Transverse colon (tissue), 4 donors: ENCODE measurements around the gene SLC27A1. TPM values are rescaled to one million over a fixed set of nuclear protein-coding genes. Genes with fewer than 3 reads are reported as not detected.
"Not testable (repeated sequence)": the region's sequence is repeated elsewhere in the genome, so short reads cannot be mapped to it uniquely, and the experiment has no call there.

ENCODE experiments used
- DNase-seq: peaks from one replicate; pipeline ENCODE4 v3.0.0-alpha.2; 2019
- H3K27ac ChIP-seq, 4 donors: fragments of 200-600 bp; sonication (generic); 2 replicates each; pipeline ENCODE4 v1.5.1; 2016 to 2018; ENCODE audit warnings: inconsistent platforms in 4 of 4
- H3K27me3 ChIP-seq: fragments of 200-600 bp; sonication (generic); 2 replicates; pipeline ENCODE4 v1.5.1; 2017; ENCODE audit warnings: inconsistent platforms
- H3K36me3 ChIP-seq, 4 donors: fragments of 200-600 bp; sonication (generic); 2 replicates each; pipeline ENCODE4 v1.5.1; 2017 to 2019; ENCODE audit warnings: inconsistent platforms in 4 of 4
- H3K4me1 ChIP-seq, 4 donors: fragments of 200-600 bp; sonication (generic); 2 replicates each; pipeline ENCODE4 v1.5.1; 2017 to 2020; ENCODE audit warnings: inconsistent platforms in 4 of 4
- H3K4me3 ChIP-seq, 4 donors: fragments of 200-600 bp; sonication (generic); 1 replicate in 1 of 4; 2 replicates in 3 of 4; pipeline versions ENCODE4 v1.5.1 to v1.6.1; 2017 to 2019; ENCODE audit warnings: inconsistent platforms in 4 of 4
- H3K9me3 ChIP-seq, 2 donors: fragments of 200-600 bp; sonication (generic); 2 replicates each; pipeline ENCODE4 v1.5.1; 2017 to 2019; ENCODE audit warnings: inconsistent platforms in 2 of 2
- CTCF ChIP-seq, 5 experiments: fragments of 200-600 bp in 3 of 5; fragments of 450-650 bp in 2 of 5; sonication (generic) in 3 of 5; IDR thresholded peaks; 1 replicate in 2 of 5; 2 replicates in 3 of 5; pipeline ENCODE4 v1.5.1; 2016 to 2017; ENCODE audit warnings: antibody characterized with exemption in 5 of 5, inconsistent platforms in 3 of 5, mild to moderate bottlenecking in 2 of 5, moderate library complexity in 1 of 5
- EP300 ChIP-seq: sonication (generic); formaldehyde crosslinking; IDR thresholded peaks from one replicate; pipeline ENCODE4 v1.6.1; 2017; ENCODE audit warnings: antibody characterized with exemption, low read depth
- POLR2A ChIP-seq: fragments of 450-650 bp; IDR thresholded peaks from one replicate; pipeline ENCODE4 v1.6.1; 2016; ENCODE audit warnings: antibody characterized with exemption, mild to moderate bottlenecking, moderate library complexity
- POLR2AphosphoS5 ChIP-seq, 3 donors: sonication (generic); formaldehyde crosslinking; IDR thresholded peaks; one replicate each; pipeline ENCODE4 v1.6.1; 2016; ENCODE audit warnings: antibody characterized with exemption in 3 of 3
- WGBS, 2 donors: methylation state at CpG; one replicate each; pipeline ENCODE4 v1.1.5; 2018; ENCODE audit warnings: low coverage in 1 of 2; 5-methylcytosine and 5-hydroxymethylcytosine counted together
- in situ Hi-C, 4 donors: fragments of 200-750 bp; cut with MboI; loops; one replicate each; pipeline versions ENCODE4 v1.15.0 to v1.15.1; 2017; ENCODE audit warnings: low sequenced_read_pairs in 3 of 4, low pct_ligation_motif_present in 1 of 4, low pct_unique_long_range_greater_than_20kb in 1 of 4
- intact Hi-C: fragments of 100-400 bp; cut with DNase I; formaldehyde crosslinking; loops from one replicate; pipeline ENCODE4 v1.15.1; 2023; ENCODE audit warnings: low total_unique reads
- total RNA-seq, 4 donors: library from RNA; depleted of rRNA; stranded (reverse); fragments of >200 nt; gene quantifications; one replicate each; pipeline ENCODE4 v1.1.0, GENCODE V29; 2016

SLC27A1 gene
- total RNA-seq, 4 donors from 2014 or later, result 4.0 to 11.1 (median 7.0) TPM

- no peaks in the 10 kb centered on the region for H3K9me3 ChIP-seq
- H3K36me3 ChIP-seq, result no peaks in the 10 kb centered on the region
- no peak overlapping the region for H3K4me3 ChIP-seq
- no peak for TF ChIP-seq CTCF (IDR thresholded peaks at IDR 0.05)
- no peak for TF ChIP-seq POLR2A
- no peak for TF ChIP-seq EP300
- no peak for TF ChIP-seq POLR2AphosphoS5 (IDR thresholded peaks at IDR 0.05)
- intact Hi-C loops, result no loop called here
- WGBS, 2 donors, result 95 to 100% methylated on average over 2 to 4 of the region's 4 CpGs
- no peak overlapping the region for H3K27ac ChIP-seq
- no peaks in the 10 kb centered on the region for H3K27me3 ChIP-seq
- in situ Hi-C loops, result no loop called here
- H3K4me1 ChIP-seq, result peaks cover 0 to 4% (median 3%) of the 10 kb centered on the region in 4 donors
- DNase-seq, result no peak
Measured at GRCh38 chr19:17550076-17550667, 79.8 kb downstream of the SLC27A1 start.

DNA sequence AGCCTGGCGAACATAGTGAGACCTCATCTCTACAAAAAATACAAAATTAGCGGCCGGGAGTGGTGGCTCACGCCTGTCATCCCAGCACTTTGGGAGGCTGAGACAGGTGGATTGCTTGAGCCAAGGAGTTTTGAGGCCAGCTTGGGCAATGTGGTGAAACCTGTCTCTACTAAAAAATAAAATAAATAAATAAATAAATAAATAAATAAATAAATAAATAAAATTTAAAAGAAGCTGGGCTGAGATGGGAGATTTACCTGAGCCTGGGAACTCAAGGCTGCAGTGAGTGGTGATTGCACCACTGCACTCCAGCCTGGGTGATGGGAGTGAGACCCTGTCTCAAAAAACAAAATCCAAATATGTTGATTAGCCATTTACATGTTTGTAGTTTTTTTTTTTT, 82.4 kb downstream of the SLC27A1 start:
- 87 to 91% methylated on average over 3 to 4 of the region's 4 CpGs for WGBS, 2 donors
- H3K27ac ChIP-seq, result peak overlapping the region in 1 of 4 donors; percentile 63
- DNase-seq, result not testable (repeated sequence)

DNA sequence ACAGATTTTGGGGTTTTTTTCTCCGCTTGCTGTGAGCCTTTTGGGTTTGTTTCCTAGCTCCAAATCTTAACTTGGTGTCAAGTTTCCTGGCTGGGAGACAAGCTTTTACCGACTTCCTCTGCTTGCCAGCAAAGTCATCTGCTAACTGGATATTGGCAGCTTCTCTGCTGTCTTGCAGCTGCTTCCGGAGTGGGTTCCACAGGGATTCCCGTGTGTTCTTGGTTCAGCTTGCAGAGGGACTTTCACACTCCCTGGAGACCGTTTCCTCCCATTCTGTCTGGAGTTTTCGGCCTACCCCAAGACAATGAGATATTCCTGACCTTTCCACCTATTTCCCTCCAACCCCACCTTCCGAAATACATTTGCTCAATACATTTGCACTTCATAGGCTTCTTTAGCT, 82.9 kb downstream of the SLC27A1 start:
- intact Hi-C loops, result no loop called here
- Histone ChIP-seq H3K9me3 (no peaks in the 10 kb centered on the region), H3K4me3 (no peak overlapping the region), H3K4me1 (peaks cover 8 to 24% (median 12%) of the 10 kb centered on the region in 4 donors), H3K36me3 (no peaks in the 10 kb centered on the region), H3K27me3 (no peaks in the 10 kb centered on the region), H3K27ac (peak overlapping the region in 3 of 4 donors; percentile 31 to 63 (median 62))
- WGBS, 2 donors, result 56% methylated on average over 4 to 7 of the region's 7 CpGs
- TF ChIP-seq EP300 (no peak), CTCF (IDR thresholded peaks at IDR 0.05) (no peak), POLR2AphosphoS5 (IDR thresholded peaks at IDR 0.05) (peak; percentile 43 to 55 (median 53)), POLR2A (no peak)
- DNase-seq, result peak; percentile 46
- in situ Hi-C loops, result no loop called here

More for the DNA sequence above, 82.4 kb downstream of the SLC27A1 start:
- H3K9me3 ChIP-seq, H3K36me3 ChIP-seq, in situ Hi-C loops, H3K27me3 ChIP-seq, H3K4me3 ChIP-seq, intact Hi-C loops: not testable (repeated sequence)
- H3K4me1 ChIP-seq, result peaks cover 8 to 22% (median 12%) of the 10 kb centered on the region in 4 donors

- 9 to 29% methylated on average over 6 to 19 of the region's 19 CpGs for WGBS, 2 donors
- intact Hi-C loops, result no loop called here
- no peaks in the 10 kb centered on the region for H3K9me3 ChIP-seq
- in situ Hi-C loops, result no loop called here
- peaks cover 8 to 27% (median 12%) of the 10 kb centered on the region in 4 donors for H3K4me1 ChIP-seq
- H3K27me3 ChIP-seq, result no peaks in the 10 kb centered on the region
- peaks cover 0 to 6% (median 0%) of the 10 kb centered on the region in 4 donors for H3K36me3 ChIP-seq
- H3K27ac ChIP-seq, result peak overlapping the region; percentile 86 to 94 (median 88)
- TF ChIP-seq POLR2AphosphoS5 (IDR thresholded peaks at IDR 0.05), result no peak
- no peak for TF ChIP-seq EP300
- TF ChIP-seq CTCF (IDR thresholded peaks at IDR 0.05), result peak in 1 of 5 experiments; percentile 13
- no peak for TF ChIP-seq POLR2A
- no peak for DNase-seq
- H3K4me3 ChIP-seq, result peak overlapping the region in 3 of 4 donors; percentile 68 to 94 (median 79)
Measured at GRCh38 chr19:17554968-17555479, 84.7 kb downstream of the SLC27A1 start.
